ENCODE measurements around the gene WEE2. TPM values are rescaled to one million over a fixed set of nuclear protein-coding genes. Genes with fewer than 3 reads are reported as not detected.

WEE2 gene
- total RNA-seq, 2 donors from 2014 or later, result not detected

- no peaks in the 10 kb centered on the region for H3K9me3 Mint-ChIP-seq
- DNase-seq, result no peak
- WGBS, 2 experiments (ENCODE audit: insufficient coverage in 1 of 2, insufficient read length in 1 of 2), result 89 to 93% methylated on average over 4 to 5 of the region's 6 CpGs
- no peak overlapping the region for H3K27ac Mint-ChIP-seq
- peaks cover 18% of the 10 kb centered on the region for H3K36me3 Mint-ChIP-seq (ENCODE audit: low read depth)
- no peak for TF ChIP-seq CTCF (conservative IDR thresholded peaks at IDR 0.05)
- H3K27me3 Mint-ChIP-seq (ENCODE audit: insufficient read depth), result no peaks in the 10 kb centered on the region
- Histone ChIP-seq H3K4me3 (ENCODE audit: low read length) (no peak overlapping the region), H3K27ac (ENCODE audit: low read depth, low read length) (no peak overlapping the region), H3K9ac (ENCODE audit: extremely low read depth, low read length, poor library complexity, severe bottlenecking) (no peak overlapping the region), H3K9me3 (ENCODE audit: control insufficient read depth, low read length) (peaks cover 8% of the 10 kb centered on the region), H3K36me3 (ENCODE audit: control insufficient read depth, insufficient read depth, low read length) (peaks cover 11% of the 10 kb centered on the region), H3K27me3 (ENCODE audit: control insufficient read depth, insufficient read depth, low read length, poor library complexity, severe bottlenecking) (no peaks in the 10 kb centered on the region), H3K4me1 (ENCODE audit: control insufficient read depth, insufficient read depth, low read length) (no peaks in the 10 kb centered on the region)
- H3K4me1 Mint-ChIP-seq, result peaks cover 6% of the 10 kb centered on the region
- H3K4me3 Mint-ChIP-seq, result no peak overlapping the region
Observed at GRCh38 chr7:141675436-141676215, 32.5 kb upstream of the WEE2 start.

GRCh38 chr7:141676618-141677017 is 31.5 kb upstream of the WEE2 start:
- Mint-ChIP-seq H3K9me3 (no peaks in the 10 kb centered on the region), H3K4me1 (peaks cover 6% of the 10 kb centered on the region), H3K27ac (no peak overlapping the region), H3K27me3 (ENCODE audit: insufficient read depth) (no peaks in the 10 kb centered on the region), H3K36me3 (ENCODE audit: low read depth) (peaks cover 15% of the 10 kb centered on the region), H3K4me3 (no peak overlapping the region)
- H3K4me1 ChIP-seq (ENCODE audit: control insufficient read depth, insufficient read depth, low read length), result no peaks in the 10 kb centered on the region
- no peak for TF ChIP-seq CTCF (conservative IDR thresholded peaks at IDR 0.05)
- no peak overlapping the region for H3K27ac ChIP-seq (ENCODE audit: low read depth, low read length)
- H3K9ac ChIP-seq (ENCODE audit: extremely low read depth, low read length, poor library complexity, severe bottlenecking), result no peak overlapping the region
- no peak overlapping the region for H3K4me3 ChIP-seq (ENCODE audit: low read length)
- no peak for DNase-seq
- H3K27me3 ChIP-seq (ENCODE audit: control insufficient read depth, insufficient read depth, low read length, poor library complexity, severe bottlenecking), result no peaks in the 10 kb centered on the region
- peaks cover 8% of the 10 kb centered on the region for H3K9me3 ChIP-seq (ENCODE audit: control insufficient read depth, low read length)
- H3K36me3 ChIP-seq (ENCODE audit: control insufficient read depth, insufficient read depth, low read length), result peaks cover 7% of the 10 kb centered on the region
- 89 to 100% methylated on average over 3 of the region's 3 CpGs for WGBS, 2 experiments (ENCODE audit: insufficient coverage in 1 of 2, insufficient read length in 1 of 2)

- H3K4me3 ChIP-seq (ENCODE audit: low read length), result no peak overlapping the region
- no peak for DNase-seq
- Mint-ChIP-seq H3K27me3 (ENCODE audit: insufficient read depth) (no peaks in the 10 kb centered on the region), H3K9me3 (no peaks in the 10 kb centered on the region), H3K36me3 (ENCODE audit: low read depth) (peaks cover 5% of the 10 kb centered on the region), H3K27ac (no peak overlapping the region), H3K4me1 (peaks cover 6% of the 10 kb centered on the region), H3K4me3 (no peak overlapping the region)
- no peak overlapping the region for H3K9ac ChIP-seq (ENCODE audit: extremely low read depth, low read length, poor library complexity, severe bottlenecking)
- H3K36me3 ChIP-seq (ENCODE audit: control insufficient read depth, insufficient read depth, low read length), result peaks cover 10% of the 10 kb centered on the region
- no peaks in the 10 kb centered on the region for H3K4me1 ChIP-seq (ENCODE audit: control insufficient read depth, insufficient read depth, low read length)
- TF ChIP-seq CTCF (conservative IDR thresholded peaks at IDR 0.05), result no peak
- H3K27me3 ChIP-seq (ENCODE audit: control insufficient read depth, insufficient read depth, low read length, poor library complexity, severe bottlenecking), result no peaks in the 10 kb centered on the region
- no peaks in the 10 kb centered on the region for H3K9me3 ChIP-seq (ENCODE audit: control insufficient read depth, low read length)
- no peak overlapping the region for H3K27ac ChIP-seq (ENCODE audit: low read depth, low read length)
Observed at GRCh38 chr7:141679014-141679413, 29.1 kb upstream of the WEE2 start.

All from endodermal cell (in vitro differentiated cells).